Measurements from ENCODE around the gene ANKS1B. TPM values are rescaled to one million over a fixed set of nuclear protein-coding genes. Genes with fewer than 3 reads are reported as not detected.

The ANKS1B gene
- total RNA-seq, 5 donors from 2014 or later (not counting 1 experiment from before 2014, with no cell fraction given), result 0.18 to 0.47 (median 0.19) TPM; not detected in 2

DNA sequence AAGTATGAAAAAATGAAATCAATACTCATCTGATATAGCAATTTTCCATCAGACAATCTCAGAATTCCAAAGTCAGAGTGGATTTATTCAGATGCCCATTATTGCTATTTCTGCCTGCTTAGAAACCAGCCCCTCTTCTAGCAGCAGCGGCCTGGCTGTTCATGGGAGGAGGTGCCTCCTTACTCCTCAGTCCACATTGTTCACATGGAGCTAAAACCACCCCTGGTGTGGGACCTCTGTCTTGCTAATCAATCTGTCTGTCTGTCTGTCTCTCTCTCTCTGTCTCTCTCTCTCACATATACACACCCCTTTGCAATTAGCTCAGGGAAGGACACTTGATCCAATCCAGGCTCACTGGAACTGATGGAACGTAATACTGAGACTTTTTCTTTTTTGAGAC lies 1163.5 kb downstream of the ANKS1B start:
- Mint-ChIP-seq H3K9me3 (no peaks in the 10 kb centered on the region), H3K27ac (no peak overlapping the region), H3K4me3 (no peak overlapping the region), H3K27me3 (peaks cover 15 to 23% of the 10 kb centered on the region in 2 donors), H3K4me1 (no peaks in the 10 kb centered on the region), H3K36me3 (no peaks in the 10 kb centered on the region)
- ATAC-seq (replicated peaks in 1 of 4) (no peak), DNase-seq (no peak)
- H3K9me3 ChIP-seq, result no peaks in the 10 kb centered on the region
- ChIA-PET CTCF (no interaction called here), POLR2A (no interaction called here)
- 93% methylated on average over 1 of the region's 2 CpGs for WGBS (ENCODE audit: insufficient coverage)
- H3K27ac ChIP-seq (ENCODE audit: low read length), result no peak overlapping the region
- no peak overlapping the region for H3K4me3 ChIP-seq (ENCODE audit: control insufficient read depth in 1 of 2, extremely low read depth in 1 of 2, low read length in 1 of 2)
- H3K27me3 ChIP-seq (replicated peaks in 1 of 2; ENCODE audit: control insufficient read depth in 2 of 2, extremely low read depth in 1 of 2, insufficient read depth in 2 of 2, low read length in 1 of 2), result no peaks in the 10 kb centered on the region
- H3K36me3 ChIP-seq (ENCODE audit: control insufficient read depth in 2 of 2, extremely low read depth in 1 of 2, insufficient read depth in 1 of 2, low read length in 1 of 2), result no peaks in the 10 kb centered on the region
- H3K4me1 ChIP-seq (ENCODE audit: control insufficient read depth in 1 of 2, extremely low read depth in 1 of 2, insufficient read depth in 2 of 2, low read length in 2 of 2), result no peaks in the 10 kb centered on the region

DNA sequence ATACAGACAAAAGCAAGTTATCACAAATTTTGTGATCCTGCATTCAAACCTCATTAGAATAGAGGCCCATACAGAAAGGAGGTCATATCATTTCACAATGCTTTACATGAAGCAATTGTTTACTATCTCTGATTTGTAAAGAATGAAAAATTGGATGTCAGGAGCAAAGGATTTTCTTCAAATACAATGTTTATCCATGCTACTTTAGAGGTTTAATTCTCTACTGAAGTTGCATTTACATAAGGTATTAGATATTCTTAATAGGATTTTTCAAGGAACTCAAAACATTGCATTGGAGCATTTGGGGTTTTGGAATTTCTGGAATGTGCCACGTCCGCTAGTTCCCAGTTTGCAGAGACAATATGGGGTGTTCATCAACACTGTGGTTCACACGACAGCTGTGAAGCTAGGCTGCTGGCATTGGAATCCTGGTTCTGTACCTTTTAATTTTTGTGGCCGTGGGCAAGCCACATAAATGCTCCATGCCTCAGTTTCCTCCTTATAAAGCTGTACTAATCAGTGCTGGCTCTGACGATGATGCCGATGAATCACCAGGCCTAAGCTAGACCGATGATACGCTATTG lies 1164.8 kb downstream of the ANKS1B start:
- no peak overlapping the region for H3K27ac Mint-ChIP-seq
- ATAC-seq (replicated peaks in 1 of 4) (no peak), DNase-seq (no peak)
- H3K9me3 Mint-ChIP-seq, result no peaks in the 10 kb centered on the region
- H3K36me3 Mint-ChIP-seq, result no peaks in the 10 kb centered on the region
- CTCF ChIA-PET, result no interaction called here
- Histone ChIP-seq H3K27ac (ENCODE audit: low read length) (no peak overlapping the region), H3K27me3 (replicated peaks in 1 of 2; ENCODE audit: control insufficient read depth in 2 of 2, extremely low read depth in 1 of 2, insufficient read depth in 2 of 2, low read length in 1 of 2) (no peaks in the 10 kb centered on the region), H3K4me3 (ENCODE audit: control insufficient read depth in 1 of 2, extremely low read depth in 1 of 2, low read length in 1 of 2) (no peak overlapping the region), H3K9me3 (no peaks in the 10 kb centered on the region), H3K36me3 (ENCODE audit: control insufficient read depth in 2 of 2, extremely low read depth in 1 of 2, insufficient read depth in 1 of 2, low read length in 1 of 2) (no peaks in the 10 kb centered on the region), H3K4me1 (ENCODE audit: control insufficient read depth in 1 of 2, extremely low read depth in 1 of 2, insufficient read depth in 2 of 2, low read length in 2 of 2) (no peaks in the 10 kb centered on the region)
- H3K27me3 Mint-ChIP-seq, result peaks cover 26 to 32% of the 10 kb centered on the region in 2 donors
- H3K4me3 Mint-ChIP-seq, result no peak overlapping the region
- POLR2A ChIA-PET, result no interaction called here
- 61% methylated on average over 5 of the region's 8 CpGs for WGBS (ENCODE audit: insufficient coverage)
- H3K4me1 Mint-ChIP-seq, result no peaks in the 10 kb centered on the region

DNA sequence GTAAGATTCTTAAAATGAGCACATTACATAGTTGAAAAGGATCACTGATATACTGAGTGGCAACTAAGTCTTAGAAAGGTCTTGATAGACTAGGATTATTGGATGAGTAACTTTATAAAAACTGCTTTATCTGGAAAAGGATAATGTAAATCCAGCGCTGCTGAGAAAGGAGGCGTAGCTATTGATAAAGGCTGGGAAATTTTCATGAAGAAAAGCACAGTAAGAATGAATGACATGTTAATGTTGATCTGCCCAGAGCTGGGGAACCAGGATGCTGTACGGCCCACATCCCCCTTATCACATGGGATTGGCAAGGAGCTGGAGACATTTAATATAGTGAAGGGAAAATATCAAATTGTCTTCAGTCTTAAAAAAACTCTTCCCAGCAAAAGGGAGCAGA lies 1165.7 kb downstream of the ANKS1B start:
- no peaks in the 10 kb centered on the region for H3K36me3 ChIP-seq (ENCODE audit: control insufficient read depth in 2 of 2, extremely low read depth in 1 of 2, insufficient read depth in 1 of 2, low read length in 1 of 2)
- Mint-ChIP-seq H3K9me3 (no peaks in the 10 kb centered on the region), H3K27me3 (peaks cover 28 to 33% of the 10 kb centered on the region in 2 donors), H3K27ac (no peak overlapping the region), H3K4me1 (no peaks in the 10 kb centered on the region), H3K4me3 (no peak overlapping the region), H3K36me3 (no peaks in the 10 kb centered on the region)
- H3K4me3 ChIP-seq (ENCODE audit: control insufficient read depth in 1 of 2, extremely low read depth in 1 of 2, low read length in 1 of 2), result no peak overlapping the region
- CTCF ChIA-PET, result no interaction called here
- H3K9me3 ChIP-seq, result no peaks in the 10 kb centered on the region
- 94% methylated on average over 2 of the region's 3 CpGs for WGBS (ENCODE audit: insufficient coverage)
- POLR2A ChIA-PET, result no interaction called here
- no peak for ATAC-seq (replicated peaks in 1 of 4)
- H3K27ac ChIP-seq (ENCODE audit: low read length), result no peak overlapping the region
- DNase-seq, result no peak
- no peaks in the 10 kb centered on the region for H3K4me1 ChIP-seq (ENCODE audit: control insufficient read depth in 1 of 2, extremely low read depth in 1 of 2, insufficient read depth in 2 of 2, low read length in 2 of 2)
- H3K27me3 ChIP-seq (replicated peaks in 1 of 2; ENCODE audit: control insufficient read depth in 2 of 2, extremely low read depth in 1 of 2, insufficient read depth in 2 of 2, low read length in 1 of 2), result no peaks in the 10 kb centered on the region

DNA sequence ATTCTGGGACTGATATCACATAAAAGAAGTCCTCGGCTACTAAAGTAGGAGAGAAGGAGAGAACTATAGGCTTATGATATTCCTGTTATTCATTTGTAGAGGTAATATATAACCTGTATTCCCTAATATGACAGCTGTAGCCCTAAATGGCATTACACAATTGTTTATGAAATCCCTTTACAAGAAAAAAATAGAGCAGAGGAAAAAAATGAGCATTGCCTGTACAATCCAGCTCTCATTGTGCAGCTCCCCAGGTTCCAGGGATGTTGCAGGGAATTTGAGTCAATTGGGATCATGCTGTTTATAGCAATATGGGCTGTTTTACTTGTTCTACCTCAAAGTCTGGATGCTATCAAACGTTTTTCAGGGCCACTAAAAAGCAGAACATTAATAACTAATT lies 1166.5 kb downstream of the ANKS1B start:
- Mint-ChIP-seq H3K4me3 (no peak overlapping the region), H3K9me3 (no peaks in the 10 kb centered on the region), H3K27ac (no peak overlapping the region), H3K4me1 (no peaks in the 10 kb centered on the region), H3K36me3 (no peaks in the 10 kb centered on the region), H3K27me3 (peaks cover 28 to 33% of the 10 kb centered on the region in 2 donors)
- ATAC-seq (replicated peaks in 1 of 4) (no peak), DNase-seq (no peak)
- CTCF ChIA-PET, result no interaction called here
- Histone ChIP-seq H3K36me3 (ENCODE audit: control insufficient read depth in 2 of 2, extremely low read depth in 1 of 2, insufficient read depth in 1 of 2, low read length in 1 of 2) (no peaks in the 10 kb centered on the region), H3K4me3 (ENCODE audit: control insufficient read depth in 1 of 2, extremely low read depth in 1 of 2, low read length in 1 of 2) (no peak overlapping the region), H3K27me3 (replicated peaks in 1 of 2; ENCODE audit: control insufficient read depth in 2 of 2, extremely low read depth in 1 of 2, insufficient read depth in 2 of 2, low read length in 1 of 2) (no peaks in the 10 kb centered on the region), H3K27ac (ENCODE audit: low read length) (no peak overlapping the region), H3K9me3 (no peaks in the 10 kb centered on the region), H3K4me1 (ENCODE audit: control insufficient read depth in 1 of 2, extremely low read depth in 1 of 2, insufficient read depth in 2 of 2, low read length in 2 of 2) (no peaks in the 10 kb centered on the region)
- POLR2A ChIA-PET, result no interaction called here
- WGBS (ENCODE audit: insufficient coverage), result no CpG with 5 or more reads among the region's 2 CpGs

DNA sequence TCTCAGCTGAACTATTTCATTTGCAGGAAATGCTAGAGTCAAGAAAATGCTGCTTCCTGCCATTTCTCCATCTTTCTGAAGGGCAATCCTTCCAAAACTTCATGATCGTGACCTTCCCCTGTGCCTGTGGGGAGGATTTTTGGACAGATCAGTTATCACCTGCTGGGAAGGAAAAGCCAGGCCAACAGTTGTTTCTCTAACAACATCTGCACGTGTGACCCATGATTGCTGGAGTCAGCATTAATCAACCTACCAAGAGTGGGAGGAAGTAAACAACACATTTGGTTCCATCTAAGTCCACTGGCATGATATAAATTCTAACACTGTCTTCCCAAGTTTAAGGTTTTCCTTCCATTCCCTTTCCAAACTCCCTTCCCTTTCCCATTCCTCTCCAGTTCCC lies 1167.0 kb downstream of the ANKS1B start:
- no peak overlapping the region for H3K27ac ChIP-seq (ENCODE audit: low read length)
- no peaks in the 10 kb centered on the region for H3K36me3 ChIP-seq (ENCODE audit: control insufficient read depth in 2 of 2, extremely low read depth in 1 of 2, insufficient read depth in 1 of 2, low read length in 1 of 2)
- no peaks in the 10 kb centered on the region for H3K9me3 Mint-ChIP-seq
- no peaks in the 10 kb centered on the region for H3K4me1 Mint-ChIP-seq
- H3K9me3 ChIP-seq, result no peaks in the 10 kb centered on the region
- no peak overlapping the region for H3K27ac Mint-ChIP-seq
- ATAC-seq (replicated peaks in 1 of 4), result no peak
- H3K27me3 Mint-ChIP-seq, result peaks cover 29 to 33% of the 10 kb centered on the region in 2 donors
- DNase-seq, result no peak
- H3K4me3 Mint-ChIP-seq, result no peak overlapping the region
- no peaks in the 10 kb centered on the region for H3K4me1 ChIP-seq (ENCODE audit: control insufficient read depth in 1 of 2, extremely low read depth in 1 of 2, insufficient read depth in 2 of 2, low read length in 2 of 2)
- H3K4me3 ChIP-seq (ENCODE audit: control insufficient read depth in 1 of 2, extremely low read depth in 1 of 2, low read length in 1 of 2), result no peak overlapping the region
- H3K36me3 Mint-ChIP-seq, result no peaks in the 10 kb centered on the region
- H3K27me3 ChIP-seq (replicated peaks in 1 of 2; ENCODE audit: control insufficient read depth in 2 of 2, extremely low read depth in 1 of 2, insufficient read depth in 2 of 2, low read length in 1 of 2), result no peaks in the 10 kb centered on the region
- WGBS (ENCODE audit: insufficient coverage), result 0% methylated on average over 1 of the region's 2 CpGs
- CTCF ChIA-PET, result no interaction called here
- POLR2A ChIA-PET, result no interaction called here

DNA sequence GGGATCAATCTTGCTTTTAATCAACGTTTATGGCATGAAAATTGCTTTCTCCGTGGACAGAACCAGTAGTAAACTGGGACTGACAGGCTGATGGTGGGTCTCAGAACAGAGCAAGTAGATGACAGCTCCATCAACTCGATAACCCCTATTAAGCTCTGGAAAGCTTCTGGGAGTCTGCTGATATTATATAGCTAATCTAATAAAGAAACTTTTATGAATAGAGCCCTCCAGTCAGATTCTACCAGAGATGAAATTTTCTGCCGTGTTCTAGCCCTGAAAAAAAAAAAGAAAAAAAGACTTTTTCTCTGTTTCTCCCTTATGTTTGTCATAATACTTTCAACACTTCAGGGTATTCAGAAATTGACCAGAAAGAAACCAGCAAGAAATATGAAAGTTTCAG lies 1168.0 kb downstream of the ANKS1B start:
- H3K4me1 Mint-ChIP-seq, result no peaks in the 10 kb centered on the region
- WGBS (ENCODE audit: insufficient coverage), result no CpG with 5 or more reads among the region's 4 CpGs
- Histone ChIP-seq H3K27me3 (replicated peaks in 1 of 2; ENCODE audit: control insufficient read depth in 2 of 2, extremely low read depth in 1 of 2, insufficient read depth in 2 of 2, low read length in 1 of 2) (no peaks in the 10 kb centered on the region), H3K36me3 (ENCODE audit: control insufficient read depth in 2 of 2, extremely low read depth in 1 of 2, insufficient read depth in 1 of 2, low read length in 1 of 2) (no peaks in the 10 kb centered on the region), H3K4me3 (ENCODE audit: control insufficient read depth in 1 of 2, extremely low read depth in 1 of 2, low read length in 1 of 2) (no peak overlapping the region), H3K27ac (ENCODE audit: low read length) (no peak overlapping the region), H3K9me3 (no peaks in the 10 kb centered on the region), H3K4me1 (ENCODE audit: control insufficient read depth in 1 of 2, extremely low read depth in 1 of 2, insufficient read depth in 2 of 2, low read length in 2 of 2) (no peaks in the 10 kb centered on the region)
- no peaks in the 10 kb centered on the region for H3K36me3 Mint-ChIP-seq
- no peak for DNase-seq
- ChIA-PET POLR2A (interaction anchor here in 1 of 2 donors (0.6 kb wide), 1 partner anchor 189 kb away, joined by 4 read pairs; no protein-coding TSS in a partner anchor), CTCF (no interaction called here)
- H3K27me3 Mint-ChIP-seq, result peaks cover 29 to 33% of the 10 kb centered on the region in 2 donors
- no peak overlapping the region for H3K27ac Mint-ChIP-seq
- no peak for ATAC-seq (replicated peaks in 1 of 4)
- no peaks in the 10 kb centered on the region for H3K9me3 Mint-ChIP-seq
- H3K4me3 Mint-ChIP-seq, result no peak overlapping the region

DNA sequence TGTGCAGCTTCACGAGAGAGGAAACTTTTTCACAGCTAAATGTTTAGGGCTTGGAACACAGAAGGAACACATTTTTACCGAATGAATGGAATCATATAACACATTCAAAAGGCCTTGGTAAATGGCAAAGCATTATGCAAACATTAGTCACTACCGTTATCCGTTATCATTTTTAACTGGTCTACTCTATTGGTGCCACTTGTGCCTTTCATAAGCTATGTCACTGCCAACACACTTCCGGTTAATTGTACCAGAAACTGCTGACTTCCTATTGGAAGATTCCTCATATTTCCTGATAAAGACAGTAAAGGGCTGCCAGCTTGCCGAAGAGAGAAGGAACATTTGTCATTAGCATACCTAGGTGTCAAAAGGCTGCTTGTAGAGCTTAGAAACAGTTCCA lies 1170.5 kb downstream of the ANKS1B start:
- POLR2A ChIA-PET, result interaction anchor here in 1 of 2 donors (0.5 kb wide), 1 partner anchor 12 kb away, joined by 3 read pairs; no protein-coding TSS in a partner anchor
- Histone ChIP-seq H3K27me3 (replicated peaks in 1 of 2; ENCODE audit: control insufficient read depth in 2 of 2, extremely low read depth in 1 of 2, insufficient read depth in 2 of 2, low read length in 1 of 2) (no peaks in the 10 kb centered on the region), H3K36me3 (ENCODE audit: control insufficient read depth in 2 of 2, extremely low read depth in 1 of 2, insufficient read depth in 1 of 2, low read length in 1 of 2) (no peaks in the 10 kb centered on the region), H3K4me1 (ENCODE audit: control insufficient read depth in 1 of 2, extremely low read depth in 1 of 2, insufficient read depth in 2 of 2, low read length in 2 of 2) (no peaks in the 10 kb centered on the region), H3K9me3 (no peaks in the 10 kb centered on the region), H3K4me3 (ENCODE audit: control insufficient read depth in 1 of 2, extremely low read depth in 1 of 2, low read length in 1 of 2) (no peak overlapping the region), H3K27ac (ENCODE audit: low read length) (no peak overlapping the region)
- no peak for DNase-seq
- 93% methylated on average over 4 of the region's 6 CpGs for WGBS (ENCODE audit: insufficient coverage)
- CTCF ChIA-PET, result no interaction called here
- peaks cover 28 to 29% of the 10 kb centered on the region in 2 donors for H3K27me3 Mint-ChIP-seq
- no peak for ATAC-seq (replicated peaks in 1 of 4)
- no peak overlapping the region for H3K27ac Mint-ChIP-seq
- no peaks in the 10 kb centered on the region for H3K4me1 Mint-ChIP-seq
- no peak overlapping the region for H3K4me3 Mint-ChIP-seq
- no peaks in the 10 kb centered on the region for H3K36me3 Mint-ChIP-seq
- H3K9me3 Mint-ChIP-seq, result no peaks in the 10 kb centered on the region
